ENCODE measurements around the gene TAS1R2.

- TF ChIP-seq CEBPB (IDR thresholded peaks at IDR 0.05), result 0 out of 2 replicates have a peak, but pooled peaks have one; percentile 20
- no peak for TF ChIP-seq RAD21 (IDR thresholded peaks at IDR 0.05; ENCODE audit: low read depth)
- no peak for TF ChIP-seq TAF1 (IDR thresholded peaks at IDR 0.05; ENCODE audit: low read depth)
- peak; percentile 17; the same call in 1 of the 2 replicates for TF ChIP-seq EP300 (IDR thresholded peaks at IDR 0.05; ENCODE audit: borderline replicate concordance)
- no peak for TF ChIP-seq CREB1 (IDR thresholded peaks at IDR 0.05; ENCODE audit: low read depth)
- peak; percentile 81 for TF ChIP-seq NFIC (IDR thresholded peaks at IDR 0.05)
- peak; percentile 49; the same call in 1 of the 2 replicates for TF ChIP-seq ZBTB7A (IDR thresholded peaks at IDR 0.05; ENCODE audit: low read depth)
- TF ChIP-seq REST (IDR thresholded peaks at IDR 0.05; ENCODE audit: low read depth), result no peak
- no peak for TF ChIP-seq EGR1 (IDR thresholded peaks at IDR 0.05)
Measured at GRCh38 chr1:18879791-18880309, 20.4 kb upstream of the TAS1R2 start.
